Measurements from ENCODE around the gene RYR2.
"Not testable (repeated sequence)": the region's sequence is repeated elsewhere in the genome, so short reads cannot be mapped to it uniquely, and the experiment has no call there.

The RYR2 gene

DNA sequence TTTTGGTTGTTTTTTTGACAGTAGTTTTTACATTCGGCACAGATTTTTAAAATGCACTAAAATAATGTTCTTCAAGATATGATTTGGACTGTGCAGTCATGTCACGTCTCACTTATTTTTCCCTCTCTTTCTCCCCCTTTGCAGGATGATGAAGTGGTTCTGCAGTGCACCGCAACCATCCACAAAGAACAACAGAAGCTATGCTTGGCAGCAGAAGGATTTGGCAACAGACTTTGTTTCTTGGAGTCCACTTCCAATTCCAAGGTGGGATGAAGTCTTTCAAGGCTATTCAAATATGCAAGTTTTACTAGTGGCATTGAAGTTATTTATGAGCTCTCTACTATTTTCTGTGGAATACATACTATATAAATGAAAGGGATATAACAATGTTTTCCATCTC is 228.4 kb downstream of the RYR2 start:
- FAIRE-seq = no peak

DNA sequence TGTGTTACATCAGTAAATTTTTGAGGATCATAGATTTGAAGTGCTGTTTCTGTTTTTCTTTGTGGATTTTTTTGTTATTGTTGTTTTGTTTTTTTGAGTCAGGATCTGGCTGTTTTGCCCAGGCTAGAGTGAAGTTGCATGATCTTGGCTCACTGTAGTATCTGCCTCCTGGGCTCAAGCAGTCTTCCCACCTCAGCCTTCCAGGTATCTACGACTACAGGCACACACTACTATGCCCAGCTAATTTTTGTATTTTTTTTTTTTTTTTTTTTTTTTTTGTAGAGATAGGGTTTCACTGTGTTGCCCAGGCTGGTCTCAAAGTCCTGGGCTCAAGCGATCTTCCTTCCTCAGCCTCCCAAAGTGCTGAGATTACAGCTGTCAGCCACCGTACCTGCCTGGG is 236.0 kb downstream of the RYR2 start:
- FAIRE-seq = not testable (repeated sequence)

GRCh38 chr1:237279629-237280028 is 237.6 kb downstream of the RYR2 start:
- no peak for FAIRE-seq

- no peak for FAIRE-seq
Measured at GRCh38 chr1:237281481-237281880, 239.5 kb downstream of the RYR2 start.

DNA sequence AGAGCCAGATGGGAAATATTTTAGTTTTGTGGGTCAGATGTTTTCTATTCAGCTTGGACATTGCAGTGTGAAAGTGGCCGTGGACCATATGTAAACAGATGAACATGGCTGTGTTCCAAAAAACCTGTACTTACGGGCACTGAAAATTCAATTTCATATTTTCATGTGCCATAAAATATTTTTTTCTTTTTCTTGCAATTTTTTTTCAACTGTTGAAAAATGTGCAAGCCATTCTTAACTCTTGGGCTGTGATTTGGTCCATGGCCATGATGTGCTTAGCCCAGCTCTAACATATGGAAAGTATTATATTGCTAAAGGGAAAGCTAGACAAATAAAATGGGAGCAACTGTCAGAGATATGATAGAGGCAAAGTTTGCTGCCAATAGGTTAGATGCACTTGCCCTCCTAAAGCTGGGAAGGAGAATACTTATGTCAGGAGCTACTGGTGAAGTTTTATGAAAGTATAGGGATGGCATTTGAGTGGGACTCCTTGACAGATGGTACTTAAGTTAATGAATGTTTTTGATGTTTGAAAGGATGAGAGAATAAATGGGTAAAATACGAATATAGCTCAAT is 240.3 kb downstream of the RYR2 start:
- no peak for FAIRE-seq

GRCh38 chr1:237287876-237288521 is 246.0 kb downstream of the RYR2 start:
- no peak for FAIRE-seq

DNA sequence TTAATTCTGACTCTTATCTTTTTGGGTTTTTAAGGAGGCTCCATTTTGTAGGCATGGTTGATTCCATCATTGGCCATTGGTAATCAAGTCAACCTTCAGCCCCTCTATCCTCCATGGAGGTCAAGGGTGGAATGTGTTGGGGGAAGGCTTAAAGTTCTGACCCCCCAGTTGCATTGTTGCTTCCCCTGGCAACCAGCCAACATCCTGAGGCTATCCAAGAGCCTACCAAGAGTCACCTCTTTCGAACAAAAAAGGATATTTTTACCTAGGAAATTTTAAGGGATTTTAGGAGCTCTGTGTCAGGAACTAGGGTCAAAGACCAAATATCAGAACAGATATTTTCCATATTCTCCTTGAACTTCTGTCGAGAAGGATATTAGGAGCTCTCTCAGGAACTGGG is 251.8 kb downstream of the RYR2 start:
- FAIRE-seq = no peak

- FAIRE-seq = no peak
Measured at GRCh38 chr1:237296861-237297260, 254.9 kb downstream of the RYR2 start.

- no peak for FAIRE-seq
Measured at GRCh38 chr1:237300642-237301041, 258.7 kb downstream of the RYR2 start.

- FAIRE-seq = no peak
Measured at GRCh38 chr1:237303929-237304328, 261.9 kb downstream of the RYR2 start.

DNA sequence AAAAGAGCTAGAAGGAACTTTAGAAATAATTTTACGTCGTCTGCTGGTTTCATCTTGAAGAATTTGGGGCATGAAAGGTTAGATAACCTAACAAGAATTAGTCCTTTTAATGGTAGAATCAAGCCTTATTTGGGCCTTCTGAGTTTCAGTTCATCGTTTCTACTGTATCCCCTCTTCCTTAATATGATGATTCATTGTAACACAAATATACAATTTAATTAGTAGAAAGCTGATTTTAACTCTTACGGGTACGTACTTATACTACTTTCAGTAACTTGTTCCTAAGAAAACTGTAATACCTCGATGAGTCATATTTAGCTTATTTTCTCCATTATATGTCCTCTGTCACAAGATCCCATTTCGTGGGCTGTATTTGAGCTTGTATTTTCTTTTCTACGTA is 264.7 kb downstream of the RYR2 start:
- no peak for FAIRE-seq

- no peak for FAIRE-seq
Measured at GRCh38 chr1:237309595-237310118, 267.7 kb downstream of the RYR2 start.

DNA sequence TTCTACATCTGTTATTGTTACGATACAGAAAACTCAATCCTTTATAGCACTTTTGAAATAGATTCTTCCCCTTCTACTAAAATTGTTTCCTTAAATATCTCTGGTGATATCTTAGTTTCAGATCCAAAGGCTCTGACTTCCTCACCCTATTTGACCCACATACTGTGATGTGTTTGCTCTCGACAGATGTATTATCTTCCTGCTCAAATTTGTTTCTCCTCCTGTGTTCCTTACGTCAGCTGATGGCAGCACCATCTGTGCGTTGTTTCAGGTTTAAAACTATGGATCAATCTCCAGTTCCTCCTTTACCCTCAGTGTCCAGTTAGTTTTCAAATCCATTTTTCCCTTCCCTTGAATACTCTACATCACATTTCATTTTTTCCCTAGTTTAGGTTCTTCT is 274.4 kb downstream of the RYR2 start:
- FAIRE-seq = no peak

DNA sequence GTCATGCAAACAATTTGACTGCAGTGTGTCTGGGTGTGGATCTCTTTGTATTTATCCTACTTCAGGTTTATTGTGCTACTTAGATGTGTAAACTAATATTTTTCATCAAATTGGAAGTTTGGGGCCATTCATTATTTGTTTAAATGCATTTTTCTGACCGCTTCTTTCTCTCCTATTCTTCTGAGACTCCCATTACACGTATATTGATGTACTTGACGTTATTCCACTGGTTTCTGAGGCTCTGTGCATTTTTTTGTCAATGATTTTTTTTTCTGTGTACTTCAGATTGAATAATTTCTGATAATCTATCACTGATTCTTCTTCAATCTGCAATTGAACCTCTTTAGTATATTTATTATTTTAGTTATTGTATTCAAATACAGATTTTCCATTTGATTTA is 276.8 kb downstream of the RYR2 start:
- FAIRE-seq = no peak

- no peak for FAIRE-seq
Measured at GRCh38 chr1:237320890-237321289, 278.9 kb downstream of the RYR2 start.

DNA sequence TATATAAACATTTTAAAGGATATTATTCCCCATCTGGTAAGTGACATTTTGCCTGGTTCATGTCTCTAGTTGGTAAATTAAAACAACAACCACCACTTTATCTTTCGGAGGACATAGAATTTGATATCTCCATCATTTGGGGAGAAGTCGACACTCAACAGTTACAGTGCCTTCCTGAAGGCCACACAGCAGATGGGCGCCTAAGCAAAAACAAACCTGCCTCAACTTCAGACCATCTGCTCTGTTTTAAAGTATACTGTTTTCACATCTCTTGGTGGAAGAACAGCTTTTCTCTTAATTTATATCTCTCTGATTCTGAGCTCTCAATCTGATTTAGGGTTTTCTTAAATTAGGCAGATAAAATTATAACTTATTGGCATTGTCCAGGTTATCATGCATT is 282.2 kb downstream of the RYR2 start:
- FAIRE-seq = no peak

- FAIRE-seq = no peak
Measured at GRCh38 chr1:237327061-237327460, 285.1 kb downstream of the RYR2 start.

GRCh38 chr1:237340892-237341291 is 298.9 kb downstream of the RYR2 start:
- no peak for FAIRE-seq

- FAIRE-seq = no peak
Measured at GRCh38 chr1:237341391-237341790, 299.4 kb downstream of the RYR2 start.

DNA sequence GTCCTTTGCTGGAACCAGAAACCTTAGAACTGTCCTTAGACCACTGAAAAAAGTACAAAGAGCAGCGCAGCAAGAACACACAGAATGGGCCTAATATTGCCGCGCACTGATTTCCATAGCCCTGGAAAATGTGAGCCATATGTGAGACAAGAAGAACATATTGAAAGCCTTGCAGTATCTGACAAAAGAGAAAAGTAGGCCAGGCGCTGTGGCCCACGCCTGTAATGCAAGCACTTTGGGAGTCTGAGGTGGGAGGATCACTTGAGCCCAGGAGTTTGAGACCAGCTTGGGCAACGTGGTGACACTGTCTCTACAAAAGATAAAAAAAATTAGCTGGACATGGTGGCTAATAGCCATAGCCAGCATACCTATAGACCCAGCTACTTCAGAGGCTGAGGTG is 300.7 kb downstream of the RYR2 start:
- no peak for FAIRE-seq

- no peak for FAIRE-seq
Measured at GRCh38 chr1:237352747-237353146, 310.8 kb downstream of the RYR2 start.

GRCh38 chr1:237353918-237354317 is 311.9 kb downstream of the RYR2 start:
- FAIRE-seq = no peak

DNA sequence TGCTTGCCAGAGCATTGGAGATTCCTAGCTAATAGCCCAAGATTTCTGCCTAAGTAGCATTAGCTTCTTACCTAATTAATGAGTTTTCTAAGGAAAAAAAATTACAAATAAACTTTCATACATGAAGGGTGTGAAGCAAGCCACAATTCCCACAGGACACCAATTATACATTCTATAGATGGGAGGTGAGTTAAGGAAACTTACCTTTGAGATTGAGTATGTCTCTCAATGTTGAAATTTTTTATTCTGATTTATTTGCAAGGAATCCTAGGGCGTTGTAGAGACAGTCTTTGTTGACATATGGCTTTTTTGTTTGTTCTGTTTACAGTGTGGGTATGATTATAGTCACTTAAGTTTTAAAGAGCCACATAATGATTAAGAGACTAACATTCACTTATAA is 313.0 kb downstream of the RYR2 start:
- no peak for FAIRE-seq

- no peak for FAIRE-seq
Measured at GRCh38 chr1:237358555-237358954, 316.6 kb downstream of the RYR2 start.

GRCh38 chr1:237367758-237368157 is 325.8 kb downstream of the RYR2 start:
- no peak for FAIRE-seq

Measured in A204.1 (cell line).